ENCODE measurements around the gene CACNA1H.

DNA sequence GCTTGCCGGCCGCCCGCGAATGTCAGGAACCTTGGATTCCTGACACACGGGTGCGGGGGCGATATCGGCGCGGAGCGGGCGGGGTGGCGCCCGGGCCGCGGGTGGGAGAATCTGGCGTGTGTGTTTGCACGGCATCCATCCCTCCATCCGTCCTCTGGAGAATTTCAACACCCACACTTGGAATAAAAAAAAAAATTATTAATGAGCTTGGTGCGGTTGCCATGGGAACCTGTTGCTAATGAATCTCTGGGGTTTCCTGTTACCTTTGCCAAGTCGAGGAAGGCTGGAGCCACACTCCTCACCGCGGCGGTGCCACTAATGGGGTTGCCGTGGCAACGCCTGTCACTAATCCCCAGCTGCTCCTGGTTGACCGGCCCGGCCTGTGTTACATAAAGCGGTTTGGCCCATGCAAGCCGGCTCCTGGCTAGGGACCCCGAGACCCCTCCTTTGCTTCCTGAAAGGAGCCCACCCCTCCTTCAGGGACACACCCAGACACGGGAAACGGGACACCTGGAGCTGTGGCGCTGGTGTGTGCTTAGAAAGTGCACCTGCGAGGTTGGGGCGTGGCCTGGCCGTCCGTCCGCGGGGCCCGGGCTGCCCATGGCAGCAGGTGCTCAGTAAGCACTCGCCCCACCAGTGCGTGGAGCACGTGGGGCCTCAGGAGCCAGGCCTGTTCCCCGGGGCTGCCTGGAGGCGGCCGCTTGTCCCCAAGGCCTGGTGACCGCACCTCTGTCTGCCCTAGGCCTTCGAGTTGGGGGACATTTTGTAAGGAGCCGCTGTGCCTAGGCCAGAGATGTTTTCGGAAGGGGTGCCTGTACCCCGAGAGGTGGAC, 14.6 kb downstream of the CACNA1H start:
- TF ChIP-seq EZH2 (IDR thresholded peaks at IDR 0.05; ENCODE audit: insufficient read depth, poor library complexity, severe bottlenecking) (no peak), EZH2phosphoT487 (IDR thresholded peaks at IDR 0.05; ENCODE audit: insufficient read depth, low read depth) (no peak)

All from GM23248 (cell line).